Measurements from ENCODE around the gene NPEPL1. TPM values are rescaled to one million over a fixed set of nuclear protein-coding genes. Genes with fewer than 3 reads are reported as not detected.

Gene NPEPL1
- total RNA-seq, 1 donor from 2014 or later: 31.3 TPM

GRCh38 chr20:58713801-58714339 is 21.3 kb downstream of the NPEPL1 start:
- H3K27ac Mint-ChIP-seq (ENCODE audit: unreplicated experiment): peak overlapping the region; percentile 32
- TF ChIP-seq CTCF (IDR thresholded peaks at IDR 0.05): no peak

GRCh38 chr20:58714340-58714922 is 21.8 kb downstream of the NPEPL1 start:
- no peak for TF ChIP-seq CTCF (IDR thresholded peaks at IDR 0.05)
- no peaks in the 10 kb centered on the region for H3K36me3 Mint-ChIP-seq (ENCODE audit: low read depth)
- H3K27ac Mint-ChIP-seq (ENCODE audit: unreplicated experiment): no peak overlapping the region

More at GRCh38 chr20:58713801-58714339, 21.3 kb downstream of the NPEPL1 start:
- H3K9me3 Mint-ChIP-seq (ENCODE audit: low read depth): no peaks in the 10 kb centered on the region
- H3K4me3 Mint-ChIP-seq (ENCODE audit: unreplicated experiment): no peak overlapping the region
- H3K36me3 Mint-ChIP-seq (ENCODE audit: low read depth): no peaks in the 10 kb centered on the region
- H3K4me1 Mint-ChIP-seq (ENCODE audit: low read depth): no peaks in the 10 kb centered on the region
- DNase-seq (ENCODE audit: low spot score): peak; percentile 77
- no peaks in the 10 kb centered on the region for H3K27me3 Mint-ChIP-seq (ENCODE audit: low read depth)

GRCh38 chr20:58714923-58715351 is 22.3 kb downstream of the NPEPL1 start:
- Mint-ChIP-seq H3K4me1 (ENCODE audit: low read depth) (no peaks in the 10 kb centered on the region), H3K27ac (ENCODE audit: unreplicated experiment) (no peak overlapping the region), H3K9me3 (ENCODE audit: low read depth) (no peaks in the 10 kb centered on the region), H3K4me3 (ENCODE audit: unreplicated experiment) (no peak overlapping the region), H3K36me3 (ENCODE audit: low read depth) (no peaks in the 10 kb centered on the region), H3K27me3 (ENCODE audit: low read depth) (no peaks in the 10 kb centered on the region)
- DNase-seq (ENCODE audit: low spot score): peak; percentile 90
- no peak for TF ChIP-seq CTCF (IDR thresholded peaks at IDR 0.05)

More at GRCh38 chr20:58714340-58714922, 21.8 kb downstream of the NPEPL1 start:
- Mint-ChIP-seq H3K27me3 (ENCODE audit: low read depth) (no peaks in the 10 kb centered on the region), H3K9me3 (ENCODE audit: low read depth) (no peaks in the 10 kb centered on the region), H3K4me3 (ENCODE audit: unreplicated experiment) (no peak overlapping the region), H3K4me1 (ENCODE audit: low read depth) (no peaks in the 10 kb centered on the region)
- DNase-seq (ENCODE audit: low spot score): peak; percentile 91

GRCh38 chr20:58715391-58715800 is 22.8 kb downstream of the NPEPL1 start:
- Mint-ChIP-seq H3K27ac (ENCODE audit: unreplicated experiment) (no peak overlapping the region), H3K4me1 (ENCODE audit: low read depth) (no peaks in the 10 kb centered on the region), H3K36me3 (ENCODE audit: low read depth) (no peaks in the 10 kb centered on the region), H3K27me3 (ENCODE audit: low read depth) (peaks cover under 1% of the 10 kb centered on the region), H3K4me3 (ENCODE audit: unreplicated experiment) (no peak overlapping the region), H3K9me3 (ENCODE audit: low read depth) (no peaks in the 10 kb centered on the region)
- DNase-seq (ENCODE audit: low spot score): peak; percentile 80
- no peak for TF ChIP-seq CTCF (IDR thresholded peaks at IDR 0.05)

GRCh38 chr20:58715801-58716475 is 23.3 kb downstream of the NPEPL1 start:
- no peak overlapping the region for H3K4me3 Mint-ChIP-seq (ENCODE audit: unreplicated experiment)
- DNase-seq (ENCODE audit: low spot score): peak; percentile 89
- H3K36me3 Mint-ChIP-seq (ENCODE audit: low read depth): no peaks in the 10 kb centered on the region
- no peaks in the 10 kb centered on the region for H3K9me3 Mint-ChIP-seq (ENCODE audit: low read depth)
- H3K27me3 Mint-ChIP-seq (ENCODE audit: low read depth): peaks cover 5% of the 10 kb centered on the region
- no peak overlapping the region for H3K27ac Mint-ChIP-seq (ENCODE audit: unreplicated experiment)
- TF ChIP-seq CTCF (IDR thresholded peaks at IDR 0.05): no peak
- H3K4me1 Mint-ChIP-seq (ENCODE audit: low read depth): no peaks in the 10 kb centered on the region
